ENCODE measurements around the gene ING5.
"Not testable (repeated sequence)": the region's sequence is repeated elsewhere in the genome, so short reads cannot be mapped to it uniquely, and the experiment has no call there.

The ING5 gene

GRCh38 chr2:241701399-241702154 is at the start of gene ING5:
ING5 (plus strand) TSS chr2:241702039; CDS start chr2:241702066, 27 bp downstream.
- peak; percentile 95 for DNase-seq (ENCODE audit: low read depth in 2 of 2)

- no peak for DNase-seq (ENCODE audit: low read depth in 2 of 2)
Observed at GRCh38 chr2:241652142-241652541, 49.7 kb upstream of the ING5 start.

DNA sequence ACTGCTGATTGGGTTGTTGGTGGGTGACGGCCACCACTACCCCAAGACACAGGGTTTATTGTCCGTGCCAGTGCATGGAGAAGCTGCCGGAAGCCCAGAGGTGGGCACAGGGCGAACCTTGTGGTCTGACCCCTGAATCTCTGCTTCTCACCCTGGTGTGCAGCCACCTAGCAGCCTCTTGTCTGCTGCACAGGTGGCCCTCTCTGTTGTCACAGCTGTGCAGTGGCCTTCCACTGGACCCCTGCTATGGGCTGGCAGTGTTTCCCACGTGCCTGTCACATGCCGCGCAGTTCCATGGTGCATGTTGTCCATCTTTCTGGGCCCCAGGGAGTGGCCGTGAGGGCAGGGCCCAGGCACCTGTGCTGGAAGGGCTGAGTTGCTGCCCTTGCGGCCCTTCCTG is 49.1 kb upstream of the ING5 start:
- DNase-seq (ENCODE audit: low read depth in 2 of 2), result no peak

- DNase-seq (ENCODE audit: low read depth in 2 of 2), result no peak
Observed at GRCh38 chr2:241653210-241653750, 48.6 kb upstream of the ING5 start.

DNA sequence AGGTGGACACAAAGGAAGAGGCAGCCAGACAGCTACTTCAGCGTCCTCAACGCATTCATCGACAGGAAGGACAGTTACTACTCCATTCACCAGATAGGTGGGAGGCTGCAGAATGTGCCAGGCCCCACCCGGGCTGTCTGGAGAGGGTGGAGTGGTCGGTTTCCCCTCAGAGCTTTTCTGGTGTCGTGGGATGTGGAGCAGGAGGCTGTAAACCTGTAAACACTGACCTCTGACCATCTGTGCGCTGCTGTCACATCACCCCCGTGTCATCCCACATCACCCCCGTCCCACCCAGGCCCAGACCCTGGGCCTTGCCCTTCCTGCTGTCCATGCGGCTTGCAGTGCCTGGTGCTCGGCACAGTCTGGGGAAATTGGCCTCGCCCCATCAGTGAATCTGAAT is 47.3 kb upstream of the ING5 start:
- no peak for DNase-seq (ENCODE audit: low read depth in 2 of 2)

- no peak for DNase-seq (ENCODE audit: low read depth in 2 of 2)
Observed at GRCh38 chr2:241655516-241656189, 46.2 kb upstream of the ING5 start.

DNA sequence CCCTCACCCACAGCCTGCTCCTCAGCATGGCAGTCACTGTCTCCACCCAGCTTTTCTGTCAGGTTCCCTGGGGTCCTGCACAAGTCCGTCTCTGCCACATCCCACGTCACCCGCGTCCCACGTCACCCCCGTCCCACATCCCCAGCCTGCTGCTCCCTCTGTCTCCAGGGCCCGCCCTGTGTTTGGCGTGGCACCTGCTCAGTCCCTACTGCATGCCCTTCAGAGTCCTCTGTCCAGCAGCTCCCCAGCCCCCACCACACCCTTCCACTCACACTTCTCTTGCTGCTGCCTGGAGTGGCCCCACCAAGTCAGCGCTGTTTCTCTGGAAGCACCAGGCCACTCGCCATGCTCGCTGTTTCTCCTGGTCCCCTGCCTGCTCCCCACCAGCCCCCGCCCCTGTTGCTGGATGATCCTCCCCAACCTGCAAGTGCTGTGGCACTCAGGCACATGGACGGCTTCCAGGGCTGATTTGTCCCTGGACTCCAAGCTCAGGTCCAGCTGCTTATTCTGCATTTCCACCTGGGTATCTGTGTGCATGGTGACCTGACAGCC is 45.6 kb upstream of the ING5 start:
- no peak for DNase-seq (ENCODE audit: low read depth in 2 of 2)

DNA sequence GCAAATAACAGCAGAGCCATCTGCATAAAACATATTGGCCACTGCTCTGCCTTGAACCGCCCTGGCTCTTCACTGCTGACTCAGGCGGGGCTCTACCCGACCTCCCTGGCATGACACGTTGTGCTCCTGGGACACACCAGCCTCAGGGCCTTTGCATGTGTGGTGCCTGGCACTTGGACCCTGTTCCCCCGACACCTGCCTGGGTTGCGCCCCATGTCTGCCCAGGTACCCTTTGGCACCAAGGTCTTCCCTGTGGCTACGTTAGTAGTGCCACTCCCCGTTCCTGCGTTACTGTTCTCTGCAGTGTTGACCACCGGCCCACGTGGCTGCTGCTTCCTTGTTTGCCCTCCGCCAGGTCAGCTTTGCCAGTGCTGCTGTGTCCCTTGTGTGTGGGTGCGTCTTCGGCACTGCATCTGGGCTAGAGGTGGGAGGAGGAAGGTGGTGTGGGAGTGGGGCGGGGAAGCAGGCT is 44.0 kb upstream of the ING5 start:
- DNase-seq (ENCODE audit: low read depth in 2 of 2), result no peak

- no peak for DNase-seq (ENCODE audit: low read depth in 2 of 2)
Observed at GRCh38 chr2:241658296-241658695, 43.5 kb upstream of the ING5 start.

- DNase-seq (ENCODE audit: low read depth in 2 of 2), result no peak
Observed at GRCh38 chr2:241659150-241659739, 42.6 kb upstream of the ING5 start.

GRCh38 chr2:241660593-241661213 is 41.1 kb upstream of the ING5 start:
- DNase-seq (ENCODE audit: low read depth in 2 of 2), result no peak

DNA sequence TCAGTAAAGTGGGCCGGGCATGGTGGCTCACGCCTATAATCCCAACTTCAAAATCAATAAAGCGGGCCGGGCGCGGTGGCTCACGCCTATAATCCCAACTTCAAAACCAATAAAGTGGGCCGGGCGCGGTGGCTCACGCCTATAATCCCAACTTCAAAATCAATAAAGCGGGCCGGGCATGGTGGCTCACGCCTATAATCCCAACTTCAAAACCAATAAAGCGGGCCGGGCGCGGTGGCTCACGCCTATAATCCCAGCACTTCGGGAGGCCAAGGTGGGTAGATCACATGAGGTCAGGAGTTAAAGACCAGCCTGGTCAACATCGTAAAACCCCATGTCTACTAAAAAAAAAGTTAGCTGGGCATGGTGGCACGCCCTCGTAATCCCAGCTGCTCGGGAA is 39.1 kb upstream of the ING5 start:
- DNase-seq (ENCODE audit: low read depth in 2 of 2), result not testable (repeated sequence)

DNA sequence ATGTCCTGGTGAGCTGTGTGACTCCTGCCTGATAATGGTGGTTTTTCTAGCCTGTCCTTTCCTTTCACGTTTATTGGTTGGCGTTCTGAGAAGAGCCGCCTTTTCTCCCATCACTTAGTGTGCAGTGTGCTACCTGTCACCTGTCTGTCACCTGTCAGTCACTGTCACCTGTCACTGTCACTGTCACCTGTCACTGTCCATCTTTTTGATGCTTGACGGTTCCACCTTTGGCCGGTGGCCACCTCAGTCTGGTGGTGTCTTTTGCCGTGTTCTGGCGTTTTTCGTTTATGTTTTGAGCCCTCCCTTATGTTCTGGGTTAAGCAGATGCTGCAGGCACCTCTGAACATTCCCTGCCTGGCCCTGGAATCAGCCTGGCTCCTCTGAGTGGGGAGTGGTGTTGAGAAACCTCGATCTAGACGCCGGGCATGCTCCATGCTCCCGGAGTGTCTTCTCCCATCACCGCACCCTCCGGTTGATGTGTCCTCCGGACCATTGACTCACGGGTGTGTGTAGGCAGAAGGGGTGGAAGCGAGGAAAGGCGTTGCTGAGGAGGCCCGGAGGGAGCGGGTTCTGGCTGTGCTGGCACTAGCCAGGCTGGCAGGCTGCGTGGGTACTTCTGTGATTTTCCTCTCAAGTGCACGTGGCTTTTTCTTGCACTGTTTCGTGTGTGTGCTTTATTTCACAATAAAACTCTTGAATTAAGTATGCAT is 36.0 kb upstream of the ING5 start:
- no peak for DNase-seq (ENCODE audit: low read depth in 2 of 2)

GRCh38 chr2:241666627-241667400 is 35.0 kb upstream of the ING5 start:
- no peak for DNase-seq (ENCODE audit: low read depth in 2 of 2)

- no peak for DNase-seq (ENCODE audit: low read depth in 2 of 2)
Observed at GRCh38 chr2:241668354-241668753, 33.5 kb upstream of the ING5 start.

DNA sequence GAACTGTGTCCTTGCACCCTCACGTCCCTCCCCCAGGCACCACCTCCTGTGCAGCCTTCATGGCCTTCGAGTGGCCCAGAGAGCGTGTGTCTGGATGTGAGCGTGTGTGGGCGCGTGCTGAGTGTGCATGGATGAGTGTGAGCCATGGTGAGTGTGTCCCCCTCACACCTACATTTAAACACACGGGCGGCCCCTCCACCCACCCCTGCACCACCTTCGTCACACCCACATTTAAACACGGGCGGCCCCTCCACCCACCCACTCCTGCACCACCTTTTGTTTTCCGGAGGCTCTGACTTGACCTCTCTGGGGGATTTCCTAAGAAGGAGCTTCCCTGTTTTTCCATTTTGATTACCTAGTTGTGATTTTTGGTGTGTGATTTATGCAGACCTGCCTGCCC is 33.0 kb upstream of the ING5 start:
- no peak for DNase-seq (ENCODE audit: low read depth in 2 of 2)

GRCh38 chr2:241670333-241671110 is 31.3 kb upstream of the ING5 start:
- DNase-seq (ENCODE audit: low read depth in 2 of 2), result no peak

- DNase-seq (ENCODE audit: low read depth in 2 of 2), result no peak
Observed at GRCh38 chr2:241671457-241672240, 30.2 kb upstream of the ING5 start.
